HEK293T (cell line): ENCODE measurements around the gene NKX1-1.

Source experiments
- CTCF ChIA-PET: fragments of 350-600 bp; formaldehyde crosslinking; extraction: SDS; loops from one replicate; lab custom pipeline; 2021; ENCODE audit warnings: antibody characterized with exemption, inconsistent platforms; lab: Yijun Ruan, JAX
- POLR2A ChIA-PET: fragments of 350-600 bp; formaldehyde crosslinking; extraction: SDS; loops from one replicate; lab custom pipeline; 2020; ENCODE audit warnings: antibody characterized with exemption, inconsistent platforms; lab: Yijun Ruan, JAX
- DNase-seq: peaks from one replicate; pipeline ENCODE4 v3.0.0; 2012; ENCODE audit warnings: mixed read lengths; ENCODE audit errors: extremely low spot score
- ARNT ChIP-seq: fragments of 450-650 bp; IDR thresholded peaks from 2 replicates; pipeline ENCODE4 v1.6.1; 2017; ENCODE audit warnings: mild to moderate bottlenecking
- BHLHE40 ChIP-seq: fragments of 450-650 bp; IDR thresholded peaks from 2 replicates; pipeline ENCODE4 v1.6.1; 2016; ENCODE audit warnings: mild to moderate bottlenecking, moderate library complexity, borderline replicate concordance
- CTBP1 ChIP-seq: fragments of 450-650 bp; IDR thresholded peaks from 2 replicates; pipeline ENCODE4 v1.6.1; 2016; ENCODE audit warnings: borderline replicate concordance
- ELF4 ChIP-seq: fragments of 450-650 bp; IDR thresholded peaks from 2 replicates; pipeline ENCODE4 v1.6.1; 2017; ENCODE audit warnings: antibody characterized with exemption
- FOXA1 ChIP-seq: fragments of 450-650 bp; IDR thresholded peaks from 2 replicates; pipeline ENCODE4 v1.6.1; 2016; ENCODE audit warnings: mild to moderate bottlenecking
- FOXK2 ChIP-seq: fragments of 450-650 bp; IDR thresholded peaks from 2 replicates; pipeline ENCODE4 v1.6.1; 2016; ENCODE audit warnings: mild to moderate bottlenecking
- FOXM1 ChIP-seq: fragments of 450-650 bp; IDR thresholded peaks from 2 replicates; pipeline ENCODE4 v1.6.1; 2017; ENCODE audit warnings: mild to moderate bottlenecking, borderline replicate concordance
- HDGF ChIP-seq: fragments of 450-650 bp; IDR thresholded peaks from 2 replicates; pipeline ENCODE4 v1.6.1; 2017; ENCODE audit warnings: antibody characterized with exemption, borderline replicate concordance
- L3MBTL2 ChIP-seq: fragments of 450-650 bp; conservative IDR thresholded peaks from 2 replicates; pipeline ENCODE4 v1.6.1; 2016; ENCODE audit warnings: mild to moderate bottlenecking
- LEF1 ChIP-seq: fragments of 450-650 bp; IDR thresholded peaks from 2 replicates; pipeline ENCODE4 v1.6.1; 2017; ENCODE audit warnings: mild to moderate bottlenecking, borderline replicate concordance
- NFRKB ChIP-seq: fragments of 450-650 bp; IDR thresholded peaks from 2 replicates; pipeline ENCODE4 v1.6.1; 2016; ENCODE audit warnings: mild to moderate bottlenecking, moderate library complexity
- SP1 ChIP-seq: fragments of 450-650 bp; IDR thresholded peaks from 2 replicates; pipeline ENCODE4 v1.6.1; 2017
- SUZ12 ChIP-seq: fragments of 450-650 bp; IDR thresholded peaks from 2 replicates; pipeline ENCODE4 v1.6.1; 2016; ENCODE audit warnings: mild to moderate bottlenecking
- TARDBP ChIP-seq: fragments of 450-650 bp; IDR thresholded peaks from 2 replicates; pipeline ENCODE4 v1.6.1; 2016
- ZNF384 ChIP-seq: fragments of 450-650 bp; IDR thresholded peaks from 2 replicates; pipeline ENCODE4 v1.6.1; 2016
- TF ChIP-seq, protein P1 (sequence below): fragments of 450-650 bp; IDR thresholded peaks from 2 replicates; pipeline ENCODE4 v1.6.1; 2016

NKX1-1 gene

DNA sequence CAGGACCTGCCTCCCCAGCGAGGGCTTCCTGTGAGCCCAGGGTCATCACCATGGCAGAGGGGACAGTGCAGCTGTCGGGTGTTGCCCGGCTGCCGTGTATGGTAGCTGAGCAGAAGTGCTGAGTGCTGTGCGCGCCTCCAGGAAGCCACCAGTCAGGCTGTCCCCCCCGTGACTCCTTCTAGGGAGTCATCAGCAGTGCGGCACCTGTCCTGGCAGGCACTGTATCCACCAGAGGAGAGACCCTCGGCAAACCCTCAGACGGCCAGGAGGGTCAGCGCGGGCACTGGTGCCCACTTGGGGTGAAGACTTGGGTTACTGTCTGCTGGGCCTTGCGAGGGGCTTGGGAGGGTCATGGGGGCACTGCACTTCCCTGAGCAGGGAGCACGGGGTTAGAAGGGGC is 50.9 kb downstream of the NKX1-1 start:
- TF ChIP-seq SP1, result no peak
- no peak for TF ChIP-seq TARDBP
- TF ChIP-seq, protein P1, sequence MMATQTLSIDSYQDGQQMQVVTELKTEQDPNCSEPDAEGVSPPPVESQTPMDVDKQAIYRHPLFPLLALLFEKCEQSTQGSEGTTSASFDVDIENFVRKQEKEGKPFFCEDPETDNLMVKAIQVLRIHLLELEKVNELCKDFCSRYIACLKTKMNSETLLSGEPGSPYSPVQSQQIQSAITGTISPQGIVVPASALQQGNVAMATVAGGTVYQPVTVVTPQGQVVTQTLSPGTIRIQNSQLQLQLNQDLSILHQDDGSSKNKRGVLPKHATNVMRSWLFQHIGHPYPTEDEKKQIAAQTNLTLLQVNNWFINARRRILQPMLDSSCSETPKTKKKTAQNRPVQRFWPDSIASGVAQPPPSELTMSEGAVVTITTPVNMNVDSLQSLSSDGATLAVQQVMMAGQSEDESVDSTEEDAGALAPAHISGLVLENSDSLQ, result no peak
- TF ChIP-seq FOXM1, result no peak
- TF ChIP-seq HDGF, result no peak
- no peak for TF ChIP-seq NFRKB
- no peak for TF ChIP-seq FOXK2
- no peak for TF ChIP-seq ELF4
- no peak for TF ChIP-seq L3MBTL2
- no peak for TF ChIP-seq ZNF384
- ChIA-PET POLR2A (interaction anchor here (1.4 kb wide), 1 partner anchor 106 kb away, joined by 3 read pairs; the partner anchor contains the start of gene CTBP1), CTCF (interaction anchor here (0.8 to 1.4 kb wide), 7 partner anchors 22 to 277 kb away, joined by 3 to 6 read pairs (median 5); no protein-coding TSS in a partner anchor)
- no peak for DNase-seq

DNA sequence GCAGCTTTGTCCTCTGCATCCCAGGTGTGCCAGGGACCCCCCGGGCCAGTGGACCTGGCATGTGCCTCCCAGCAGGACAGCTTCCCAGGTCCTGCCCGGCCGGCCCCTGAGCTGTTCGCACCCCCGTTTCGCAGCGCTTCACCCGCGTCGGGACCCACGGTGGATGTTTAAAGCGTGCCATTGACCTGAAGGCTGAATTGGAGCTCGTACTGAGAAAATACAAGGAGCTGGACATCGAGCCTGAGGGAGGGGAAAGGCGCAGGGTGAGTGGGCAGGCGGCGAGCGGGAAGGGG is 51.3 kb downstream of the NKX1-1 start:
- ChIA-PET CTCF (interaction anchor here (1.4 kb wide), 1 partner anchor 23 kb away, joined by 6 read pairs; no protein-coding TSS in a partner anchor), POLR2A (interaction anchor here (1.0 to 1.4 kb wide), 2 partner anchors 106 to 180 kb away, joined by 3 read pairs; partner anchors contain the start of gene CTBP1)
- TF ChIP-seq, protein P1, result no peak
- TF ChIP-seq L3MBTL2 (no peak), FOXK2 (no peak), ELF4 (no peak), TARDBP (no peak), HDGF (no peak), FOXM1 (no peak), SUZ12 (no peak), NFRKB (no peak), SP1 (no peak), ZNF384 (no peak), LEF1 (no peak)
- DNase-seq, result no peak

DNA sequence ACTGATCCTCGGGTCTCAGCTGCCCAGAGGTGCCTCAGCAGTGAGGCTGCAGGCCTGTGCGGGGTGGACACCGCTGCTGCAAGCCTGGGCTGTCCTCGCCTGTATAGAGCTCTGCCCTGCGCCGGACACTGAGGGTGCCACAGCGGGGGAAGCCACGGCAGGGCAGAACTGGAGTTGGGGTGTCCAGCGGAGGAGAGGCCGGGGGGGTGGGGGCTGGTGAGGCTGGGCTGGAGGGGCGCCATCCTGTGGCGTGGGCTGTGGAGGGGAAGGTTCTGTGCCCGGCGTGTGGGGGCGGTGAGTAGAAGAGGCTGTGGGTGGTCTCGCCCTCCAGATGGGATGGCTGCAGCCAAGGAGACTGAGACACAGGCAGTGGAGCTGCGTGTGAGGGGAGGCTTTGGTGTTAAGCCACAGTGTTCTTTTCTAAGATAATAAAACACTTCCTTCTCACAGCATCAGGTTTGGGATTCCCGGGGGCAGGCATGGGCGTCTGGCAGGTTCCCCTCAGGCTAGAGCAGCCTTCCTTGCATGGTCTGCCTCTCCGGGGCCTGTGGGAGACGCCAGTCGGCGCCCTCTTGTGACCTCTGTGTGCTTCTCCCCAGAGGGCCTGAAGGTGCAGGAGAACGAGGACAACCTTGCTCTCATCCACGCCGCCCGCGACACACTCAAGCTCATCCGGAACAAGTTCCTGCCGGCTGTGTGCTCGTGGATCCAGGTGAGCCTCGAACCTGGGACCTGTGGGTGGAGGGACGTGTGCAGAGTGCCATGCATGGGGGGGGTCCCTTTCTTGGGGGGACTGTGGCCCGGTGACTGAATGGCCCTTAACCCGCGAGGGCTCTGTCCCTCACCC is 51.9 kb downstream of the NKX1-1 start:
- CTCF ChIA-PET, result interaction anchor here (0.6 kb wide), 1 partner anchor 45 kb away, joined by 5 read pairs; no protein-coding TSS in a partner anchor
- DNase-seq, result no peak
- POLR2A ChIA-PET, result interaction anchor here (1.0 kb wide), 1 partner anchor 180 kb away, joined by 3 read pairs; no protein-coding TSS in a partner anchor
- TF ChIP-seq BHLHE40 (no peak), SUZ12 (no peak), L3MBTL2 (no peak), HDGF (no peak), FOXA1 (no peak), FOXM1 (no peak), LEF1 (no peak), CTBP1 (no peak)

DNA sequence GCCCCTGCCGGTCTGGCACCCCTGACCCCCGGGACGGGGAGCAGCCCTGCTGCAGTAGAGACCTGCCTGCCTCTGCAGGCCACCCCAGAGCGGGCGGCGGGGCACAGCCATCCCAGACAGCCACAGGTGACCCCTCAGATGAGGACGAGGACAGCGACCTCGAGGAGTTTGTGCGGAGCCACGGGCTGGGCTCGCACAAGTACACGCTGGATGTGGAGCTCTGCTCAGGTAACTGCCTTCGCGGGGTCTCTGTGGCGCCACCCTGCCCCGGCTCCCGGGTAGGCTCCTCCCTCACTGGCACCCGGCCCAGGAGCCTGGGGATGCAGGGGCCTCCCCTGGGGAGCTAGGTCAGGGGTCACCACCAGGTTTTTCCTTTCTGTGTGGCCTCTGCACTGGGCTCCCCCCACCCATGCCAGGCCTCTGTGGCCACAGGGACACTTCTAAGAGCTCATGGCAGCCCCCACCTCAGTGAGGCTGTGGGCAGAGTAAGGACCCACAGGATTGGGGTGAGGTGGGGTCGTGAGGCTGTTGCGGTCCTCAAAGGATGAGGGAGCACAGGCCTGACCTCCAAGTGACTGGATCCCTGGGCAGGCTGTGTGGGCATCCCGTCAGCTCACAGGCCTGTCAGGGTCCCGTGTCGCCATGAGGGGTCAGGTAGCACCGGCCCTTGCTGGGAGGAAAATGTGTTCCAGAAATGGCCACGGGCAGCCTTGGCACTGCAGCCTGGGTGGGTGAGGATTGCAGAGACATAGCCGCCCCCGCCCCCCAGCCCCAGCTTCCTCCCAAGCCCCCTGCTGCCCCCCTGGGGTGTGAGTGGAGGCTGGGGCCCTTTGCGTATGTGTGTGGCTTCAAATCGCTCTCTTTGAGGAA is 52.8 kb downstream of the NKX1-1 start:
- ChIA-PET CTCF (interaction anchor here (0.6 to 1.4 kb wide), 2 partner anchors 44 to 222 kb away, joined by 3 to 5 read pairs; no protein-coding TSS in a partner anchor), POLR2A (no interaction called here)
- no peak for DNase-seq
- TF ChIP-seq HDGF (no peak), L3MBTL2 (no peak), ARNT (no peak), FOXM1 (no peak), TARDBP (no peak), SP1 (no peak)
